Peyer's patch (tissue), 4 donors: Measurements from ENCODE around the gene TEX28. TPM values are rescaled to one million over a fixed set of nuclear protein-coding genes. Genes with fewer than 3 reads are reported as not detected.
A peak's percentile ranks its signal among the peaks of the same experiment; 100 is the strongest.

Experiments used
- DNase-seq, 3 donors: peaks; one replicate each; pipeline ENCODE4 v3.0.0-alpha.2; 2017 to 2019
- H3K27ac ChIP-seq, 4 donors: fragments of 200-600 bp; sonication (generic); one replicate each; pipeline ENCODE4 v1.5.1; 2016 to 2019
- H3K27me3 ChIP-seq, 2 donors: fragments of 200-600 bp; sonication (generic); one replicate each; pipeline ENCODE4 v1.5.1; 2019
- H3K36me3 ChIP-seq, 3 donors: fragments of 200-600 bp; sonication (generic); one replicate each; pipeline ENCODE4 v1.5.1; 2016 to 2019
- H3K4me1 ChIP-seq, 4 donors: fragments of 200-600 bp; sonication (generic); one replicate each; pipeline ENCODE4 v1.5.1; 2016 to 2019
- H3K4me3 ChIP-seq, 4 donors: fragments of 200-600 bp; sonication (generic); 1 replicate in 3 of 4; 2 replicates in 1 of 4; pipeline ENCODE4 v1.5.1; 2016 to 2019; ENCODE audit warnings: mild to moderate bottlenecking in 1 of 4
- H3K9me3 ChIP-seq, 4 donors: fragments of 200-600 bp; sonication (generic); one replicate each; pipeline ENCODE4 v1.5.1; 2016 to 2019; ENCODE audit warnings: mild to moderate bottlenecking in 1 of 4
- CTCF ChIP-seq, 6 experiments: fragments of 450-650 bp in 4 of 6; fragments of 200-600 bp in 2 of 6; sonication (generic) in 1 of 6; IDR thresholded peaks; one replicate each; pipeline ENCODE4 v1.5.1; 2017 to 2019; ENCODE audit warnings: antibody characterized with exemption in 6 of 6, mild to moderate bottlenecking in 3 of 6, moderate library complexity in 1 of 6
- POLR2A ChIP-seq, 2 donors: fragments of 450-650 bp; IDR thresholded peaks; one replicate each; pipeline ENCODE4 v1.5.1; 2017; ENCODE audit warnings: antibody characterized with exemption in 2 of 2, mild to moderate bottlenecking in 2 of 2, moderate library complexity in 2 of 2
- total RNA-seq, 4 donors: library from RNA; depleted of rRNA; stranded (reverse); fragments of >200 nt; gene quantifications; one replicate each; pipeline ENCODE4 v1.1.0, GENCODE V29; 2016

Gene TEX28
- total RNA-seq, 4 donors from 2014 or later = not detected

- Histone ChIP-seq H3K9me3 (no peaks in the 10 kb centered on the region), H3K27me3 (no peaks in the 10 kb centered on the region), H3K36me3 (no peaks in the 10 kb centered on the region), H3K27ac (no peak overlapping the region), H3K4me1 (no peaks in the 10 kb centered on the region), H3K4me3 (no peak overlapping the region)
- no peak for DNase-seq
- TF ChIP-seq POLR2A (IDR thresholded peaks at IDR 0.05) = no peak
Measured at GRCh38 chrX:154333116-154333515, 38.2 kb upstream of the TEX28 start.

DNA sequence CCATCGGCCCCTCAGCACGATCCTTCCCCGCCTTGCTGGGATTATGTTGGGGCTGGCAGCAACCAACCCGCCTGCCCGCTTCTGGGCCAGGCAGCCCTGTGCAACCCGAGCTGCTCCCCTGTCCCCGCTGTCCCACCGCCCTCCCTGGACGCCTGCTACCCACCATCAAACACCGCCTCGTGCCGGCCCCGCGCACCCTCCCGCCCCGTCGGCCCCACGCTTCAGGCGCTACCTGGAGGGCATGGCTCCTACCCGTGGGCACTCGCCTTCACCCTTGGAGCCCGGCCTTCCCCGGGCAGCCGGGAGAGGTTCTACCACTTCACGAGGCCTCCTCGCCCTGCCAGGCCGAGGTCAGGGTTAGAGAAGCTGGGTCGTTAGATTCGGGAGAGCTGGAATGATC, 37.6 kb upstream of the TEX28 start:
- DNase-seq = no peak
- Histone ChIP-seq H3K4me1 (no peaks in the 10 kb centered on the region), H3K9me3 (no peaks in the 10 kb centered on the region), H3K4me3 (no peak overlapping the region), H3K27me3 (no peaks in the 10 kb centered on the region), H3K27ac (no peak overlapping the region), H3K36me3 (no peaks in the 10 kb centered on the region)
- TF ChIP-seq POLR2A (IDR thresholded peaks at IDR 0.05) (no peak), CTCF (IDR thresholded peaks at IDR 0.05) (no peak)

- no peaks in the 10 kb centered on the region for H3K36me3 ChIP-seq
- H3K4me3 ChIP-seq = no peak overlapping the region
- no peak overlapping the region for H3K27ac ChIP-seq
- DNase-seq = no peak
- H3K4me1 ChIP-seq = no peaks in the 10 kb centered on the region
- H3K9me3 ChIP-seq = no peaks in the 10 kb centered on the region
- TF ChIP-seq POLR2A (IDR thresholded peaks at IDR 0.05) = no peak
- TF ChIP-seq CTCF (IDR thresholded peaks at IDR 0.05) = no peak
- H3K27me3 ChIP-seq = no peaks in the 10 kb centered on the region
Measured at GRCh38 chrX:154329294-154329693, 34.4 kb upstream of the TEX28 start.

- no peak overlapping the region for H3K4me3 ChIP-seq
- no peak for DNase-seq
- no peaks in the 10 kb centered on the region for H3K4me1 ChIP-seq
- H3K9me3 ChIP-seq = no peaks in the 10 kb centered on the region
- no peak overlapping the region for H3K27ac ChIP-seq
- no peak for TF ChIP-seq CTCF (IDR thresholded peaks at IDR 0.05)
- no peak for TF ChIP-seq POLR2A (IDR thresholded peaks at IDR 0.05)
- no peaks in the 10 kb centered on the region for H3K27me3 ChIP-seq
- no peaks in the 10 kb centered on the region for H3K36me3 ChIP-seq
Measured at GRCh38 chrX:154328646-154329045, 33.7 kb upstream of the TEX28 start.

DNA sequence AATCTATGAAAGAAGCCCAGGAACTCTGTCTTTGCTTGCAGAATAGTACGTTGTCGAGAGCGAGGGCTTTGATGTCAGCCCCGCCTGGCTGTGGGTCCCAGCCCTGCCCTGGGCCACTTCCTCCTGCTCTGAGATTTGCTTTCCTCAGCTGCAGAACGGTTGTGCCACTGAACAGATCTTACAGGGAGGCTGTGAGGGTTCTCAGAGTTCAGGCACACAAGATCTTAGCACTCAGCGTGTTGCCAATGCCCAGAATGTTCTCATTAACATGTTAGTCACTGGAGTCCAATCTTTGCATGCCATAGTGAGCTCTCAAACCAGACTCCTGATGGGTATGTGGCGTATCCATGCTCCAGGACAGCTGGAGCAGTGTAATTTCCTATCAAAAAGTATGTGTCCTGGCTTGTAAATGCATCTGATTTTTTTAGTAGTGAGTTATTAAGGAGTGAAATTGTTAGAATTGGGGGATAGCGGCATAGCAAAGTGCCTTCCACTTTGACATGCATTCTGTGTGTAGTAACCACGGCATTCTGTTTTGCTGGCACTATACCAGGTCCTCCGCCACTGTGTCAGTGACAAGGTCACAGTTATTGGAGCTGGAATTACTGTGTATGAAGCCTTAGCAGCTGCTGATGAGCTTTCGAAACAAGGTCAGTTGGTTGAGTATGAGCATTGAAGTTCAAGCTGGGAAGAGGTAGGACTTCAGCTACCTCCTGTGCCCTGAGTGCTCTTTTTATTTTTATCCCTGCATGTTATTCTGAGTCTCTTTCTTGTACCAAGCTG, 32.3 kb upstream of the TEX28 start:
- H3K4me3 ChIP-seq = no peak overlapping the region
- no peaks in the 10 kb centered on the region for H3K36me3 ChIP-seq
- no peaks in the 10 kb centered on the region for H3K27me3 ChIP-seq
- peak in 2 of 3 donors; percentile 39 to 67 for DNase-seq
- H3K9me3 ChIP-seq = no peaks in the 10 kb centered on the region
- H3K4me1 ChIP-seq = no peaks in the 10 kb centered on the region
- TF ChIP-seq CTCF (IDR thresholded peaks at IDR 0.05) (no peak), POLR2A (IDR thresholded peaks at IDR 0.05) (no peak)
- H3K27ac ChIP-seq = peak overlapping the region in 1 of 4 donors; percentile 28

DNA sequence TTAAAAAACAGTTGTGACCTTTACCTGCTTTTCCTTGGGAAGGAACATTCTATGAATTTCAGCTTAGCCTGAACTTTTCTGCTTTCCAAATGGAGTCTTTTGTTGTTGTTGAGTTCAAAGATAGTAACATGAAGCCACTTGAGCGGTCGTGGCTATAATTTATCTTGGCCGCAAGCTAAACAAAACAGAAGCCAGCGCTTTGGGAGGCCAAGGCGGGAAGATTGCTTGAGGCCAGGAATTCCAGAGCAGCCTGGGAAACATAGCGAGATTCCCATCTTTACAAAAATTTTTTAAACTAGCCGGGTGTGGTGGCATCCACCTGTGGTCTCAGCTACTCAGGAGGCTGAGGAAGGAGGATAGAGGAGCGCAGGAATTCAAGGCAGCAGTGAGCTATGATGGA, 30.6 kb upstream of the TEX28 start:
- Histone ChIP-seq H3K36me3 (no peaks in the 10 kb centered on the region), H3K4me3 (no peak overlapping the region), H3K27me3 (no peaks in the 10 kb centered on the region), H3K27ac (no peak overlapping the region), H3K4me1 (no peaks in the 10 kb centered on the region), H3K9me3 (no peaks in the 10 kb centered on the region)
- no peak for DNase-seq
- no peak for TF ChIP-seq CTCF (IDR thresholded peaks at IDR 0.05)
- no peak for TF ChIP-seq POLR2A (IDR thresholded peaks at IDR 0.05)
